ENCODE data around the gene DCDC2.

DNA sequence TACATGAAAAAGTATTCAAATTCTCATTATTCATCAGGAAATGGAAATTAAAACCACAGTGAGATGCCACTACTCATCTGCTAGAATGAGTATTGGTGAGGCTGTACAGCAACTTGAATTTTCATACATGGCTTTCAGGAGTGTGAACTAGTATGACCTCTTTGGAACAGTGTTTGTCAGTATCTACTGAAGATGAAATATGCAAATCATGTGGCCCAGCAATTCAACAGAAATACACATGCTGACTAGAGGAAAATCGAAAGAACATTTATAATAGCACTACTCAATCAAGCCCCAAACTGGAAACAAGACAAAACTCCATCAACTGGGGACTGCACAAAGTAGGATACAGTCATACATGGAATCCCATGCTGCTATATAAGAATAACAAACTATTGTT is 102.2 kb downstream of the DCDC2 start:
- TF ChIP-seq MYC (IDR thresholded peaks at IDR 0.05; ENCODE audit: low read depth, low read length) (no peak), POLR2A (IDR thresholded peaks at IDR 0.05; ENCODE audit: low read depth, low read length) (no peak), POLR2AphosphoS5 (IDR thresholded peaks at IDR 0.05; ENCODE audit: insufficient read depth, low read depth, low read length) (no peak), EZH2 (IDR thresholded peaks at IDR 0.05; ENCODE audit: borderline replicate concordance, low read depth, low read length, severe bottlenecking) (no peak), FOS (IDR thresholded peaks at IDR 0.05; ENCODE audit: borderline replicate concordance, insufficient read depth, low read length) (no peak)
- TF ChIP-seq, protein P1, sequence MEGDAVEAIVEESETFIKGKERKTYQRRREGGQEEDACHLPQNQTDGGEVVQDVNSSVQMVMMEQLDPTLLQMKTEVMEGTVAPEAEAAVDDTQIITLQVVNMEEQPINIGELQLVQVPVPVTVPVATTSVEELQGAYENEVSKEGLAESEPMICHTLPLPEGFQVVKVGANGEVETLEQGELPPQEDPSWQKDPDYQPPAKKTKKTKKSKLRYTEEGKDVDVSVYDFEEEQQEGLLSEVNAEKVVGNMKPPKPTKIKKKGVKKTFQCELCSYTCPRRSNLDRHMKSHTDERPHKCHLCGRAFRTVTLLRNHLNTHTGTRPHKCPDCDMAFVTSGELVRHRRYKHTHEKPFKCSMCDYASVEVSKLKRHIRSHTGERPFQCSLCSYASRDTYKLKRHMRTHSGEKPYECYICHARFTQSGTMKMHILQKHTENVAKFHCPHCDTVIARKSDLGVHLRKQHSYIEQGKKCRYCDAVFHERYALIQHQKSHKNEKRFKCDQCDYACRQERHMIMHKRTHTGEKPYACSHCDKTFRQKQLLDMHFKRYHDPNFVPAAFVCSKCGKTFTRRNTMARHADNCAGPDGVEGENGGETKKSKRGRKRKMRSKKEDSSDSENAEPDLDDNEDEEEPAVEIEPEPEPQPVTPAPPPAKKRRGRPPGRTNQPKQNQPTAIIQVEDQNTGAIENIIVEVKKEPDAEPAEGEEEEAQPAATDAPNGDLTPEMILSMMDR (IDR thresholded peaks at IDR 0.05; ENCODE audit: extremely low read depth in 1 of 2, insufficient read depth in 1 of 2, low read depth in 1 of 2, low read length in 2 of 2) = no peak
- TF ChIP-seq, protein P2, sequence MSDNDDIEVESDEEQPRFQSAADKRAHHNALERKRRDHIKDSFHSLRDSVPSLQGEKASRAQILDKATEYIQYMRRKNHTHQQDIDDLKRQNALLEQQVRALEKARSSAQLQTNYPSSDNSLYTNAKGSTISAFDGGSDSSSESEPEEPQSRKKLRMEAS (IDR thresholded peaks at IDR 0.05; ENCODE audit: insufficient read depth, insufficient read length) = no peak
